ENCODE measurements around the gene CLTA.

Gene CLTA

DNA sequence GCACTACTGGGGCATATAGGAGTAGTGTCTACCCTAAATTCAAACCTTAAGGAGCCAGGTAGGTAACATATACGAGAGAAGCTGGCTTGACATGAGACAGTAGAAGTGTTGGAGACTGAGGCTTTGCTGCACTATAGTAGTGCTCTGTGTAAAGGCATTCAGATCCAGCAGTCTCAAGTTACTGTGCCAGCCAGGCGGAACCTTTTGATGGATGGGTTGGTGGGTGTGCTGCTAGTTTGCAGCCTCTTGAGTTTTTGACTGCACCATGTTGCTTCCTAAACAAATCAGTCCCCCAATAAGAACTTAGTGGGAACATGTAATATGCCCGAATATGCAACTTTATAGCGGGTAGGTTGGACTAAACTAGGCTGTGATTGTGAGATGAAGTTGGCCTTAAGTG lies 1.5 kb downstream of the CLTA start:
- H3K23ac ChIP-seq (ENCODE audit: low read length) = no peak overlapping the region
- H4K8ac ChIP-seq (ENCODE audit: low read depth, low read length) = no peak overlapping the region
- no peaks in the 10 kb centered on the region for H3K27me3 ChIP-seq (ENCODE audit: insufficient read depth, low read length, poor library complexity)
- H2BK15ac ChIP-seq (replicated peaks; ENCODE audit: low read depth) = no peak overlapping the region
- DNase-seq = peak; percentile 21
- no peak overlapping the region for H2BK120ac ChIP-seq (ENCODE audit: low read depth, low read length)
- H3K36me3 ChIP-seq (ENCODE audit: control insufficient read depth, insufficient read depth, low read length) = peaks cover 2% of the 10 kb centered on the region
- peaks cover 43% of the 10 kb centered on the region for H3K79me2 ChIP-seq (ENCODE audit: control insufficient read depth, insufficient read depth, low read length)
- peak overlapping the region; percentile 90 for H3K56ac ChIP-seq (ENCODE audit: low read length)
- peaks cover 21% of the 10 kb centered on the region for H3K4me1 ChIP-seq (ENCODE audit: control insufficient read depth, low read depth, low read length)
- no peak overlapping the region for H3K4ac ChIP-seq (ENCODE audit: low read depth, low read length)
- H3K18ac ChIP-seq (ENCODE audit: low read length) = no peak overlapping the region
- no peak overlapping the region for H2AK5ac ChIP-seq (ENCODE audit: low read length)
- peaks cover 14% of the 10 kb centered on the region for H3K79me1 ChIP-seq (ENCODE audit: low read length)
- no CpG with 5 or more reads among the region's 4 CpGs for WGBS (ENCODE audit: extremely low coverage, insufficient coverage, low lambda C conversion rate)
- peak overlapping the region; percentile 39 for H3K4me2 ChIP-seq (ENCODE audit: low read length)
- H3K4me3 ChIP-seq (ENCODE audit: low read length) = peak overlapping the region; percentile 9
- H2BK5ac ChIP-seq (ENCODE audit: low read length) = no peak overlapping the region
- no peak overlapping the region for H4K5ac ChIP-seq (ENCODE audit: low read length)
- peak overlapping the region; percentile 90 for H3K9ac ChIP-seq (ENCODE audit: low read length)
- H3K27ac ChIP-seq (ENCODE audit: low read depth, low read length) = no peak overlapping the region

DNA sequence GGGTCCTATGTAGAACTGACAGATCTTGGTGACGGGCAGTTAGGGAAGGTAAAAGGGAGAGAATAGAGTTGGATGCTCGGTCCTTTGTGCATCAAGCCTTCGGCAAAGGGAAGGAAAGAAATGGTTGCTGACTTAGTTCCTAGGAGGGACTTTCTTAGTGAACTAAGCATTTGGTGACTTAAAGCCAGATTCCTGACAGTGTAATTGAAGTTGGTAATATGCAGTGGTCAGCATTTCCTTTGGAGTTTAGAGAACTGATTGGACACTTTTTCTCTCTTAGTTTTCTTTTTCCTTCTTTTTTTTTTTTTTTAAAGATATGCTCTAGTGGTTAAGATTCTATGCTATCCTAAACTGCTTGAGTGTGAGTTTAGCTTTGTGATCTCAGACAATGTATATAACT lies 2.3 kb downstream of the CLTA start:
- H3K23ac ChIP-seq (ENCODE audit: low read length) = no peak overlapping the region
- H3K27ac ChIP-seq (ENCODE audit: low read depth, low read length) = no peak overlapping the region
- peak overlapping the region; percentile 23 for H3K9ac ChIP-seq (ENCODE audit: low read length)
- peaks cover 2% of the 10 kb centered on the region for H3K36me3 ChIP-seq (ENCODE audit: control insufficient read depth, insufficient read depth, low read length)
- H3K18ac ChIP-seq (ENCODE audit: low read length) = no peak overlapping the region
- H3K4me2 ChIP-seq (ENCODE audit: low read length) = peak overlapping the region; percentile 47
- H2BK120ac ChIP-seq (ENCODE audit: low read depth, low read length) = no peak overlapping the region
- no peak overlapping the region for H3K4ac ChIP-seq (ENCODE audit: low read depth, low read length)
- H3K27me3 ChIP-seq (ENCODE audit: insufficient read depth, low read length, poor library complexity) = no peaks in the 10 kb centered on the region
- DNase-seq = no peak
- WGBS (ENCODE audit: extremely low coverage, insufficient coverage, low lambda C conversion rate) = no CpG with 5 or more reads among the region's 3 CpGs
- no peak overlapping the region for H4K8ac ChIP-seq (ENCODE audit: low read depth, low read length)
- H3K79me1 ChIP-seq (ENCODE audit: low read length) = peaks cover 16% of the 10 kb centered on the region
- H4K5ac ChIP-seq (ENCODE audit: low read length) = no peak overlapping the region
- H2BK15ac ChIP-seq (replicated peaks; ENCODE audit: low read depth) = no peak overlapping the region
- H3K4me3 ChIP-seq (ENCODE audit: low read length) = no peak overlapping the region
- peaks cover 45% of the 10 kb centered on the region for H3K79me2 ChIP-seq (ENCODE audit: control insufficient read depth, insufficient read depth, low read length)
- no peak overlapping the region for H2BK5ac ChIP-seq (ENCODE audit: low read length)
- H2AK5ac ChIP-seq (ENCODE audit: low read length) = no peak overlapping the region
- peak overlapping the region; percentile 8 for H3K56ac ChIP-seq (ENCODE audit: low read length)
- H3K4me1 ChIP-seq (ENCODE audit: control insufficient read depth, low read depth, low read length) = peaks cover 14% of the 10 kb centered on the region

DNA sequence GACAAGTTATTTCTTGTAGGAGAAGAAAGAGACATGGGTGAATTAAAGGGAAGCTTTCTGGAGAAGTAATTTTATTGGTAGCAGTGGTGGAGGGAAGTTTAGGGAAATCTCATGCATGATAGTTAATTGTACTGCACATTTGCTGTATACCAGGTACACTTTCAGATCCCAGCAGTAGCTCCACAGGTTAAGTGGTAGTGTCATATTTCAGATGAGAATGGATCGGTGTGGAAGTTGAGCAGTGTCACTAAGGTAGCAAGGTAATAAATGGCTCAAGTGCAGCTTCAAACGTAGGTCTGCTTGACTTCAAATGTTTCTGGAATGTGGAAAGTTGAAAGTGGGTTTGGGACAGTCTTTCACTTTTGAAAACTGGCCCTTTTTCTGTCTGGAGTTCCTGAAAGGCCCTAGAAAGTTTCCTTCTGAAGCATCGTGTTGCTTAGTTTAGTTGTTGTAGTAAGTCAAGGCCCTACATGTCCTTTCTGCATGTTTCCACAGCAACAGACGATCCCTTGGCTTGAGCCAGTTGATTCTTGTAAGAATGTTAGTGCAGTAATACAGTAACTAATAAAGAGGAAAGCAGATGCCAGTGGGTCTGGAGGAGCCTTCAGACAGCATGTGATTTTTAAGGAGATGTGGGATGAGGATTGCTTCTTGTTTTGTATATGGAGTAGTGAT lies 3.7 kb downstream of the CLTA start:
- H3K79me2 ChIP-seq (ENCODE audit: control insufficient read depth, insufficient read depth, low read length) = peaks cover 45% of the 10 kb centered on the region
- peaks cover 16% of the 10 kb centered on the region for H3K79me1 ChIP-seq (ENCODE audit: low read length)
- no peak overlapping the region for H2BK5ac ChIP-seq (ENCODE audit: low read length)
- H3K27me3 ChIP-seq (ENCODE audit: insufficient read depth, low read length, poor library complexity) = no peaks in the 10 kb centered on the region
- H3K4me3 ChIP-seq (ENCODE audit: low read length) = no peak overlapping the region
- no peak overlapping the region for H3K56ac ChIP-seq (ENCODE audit: low read length)
- no peak overlapping the region for H3K4me2 ChIP-seq (ENCODE audit: low read length)
- no peak overlapping the region for H3K27ac ChIP-seq (ENCODE audit: low read depth, low read length)
- no peak overlapping the region for H2BK15ac ChIP-seq (replicated peaks; ENCODE audit: low read depth)
- no peak overlapping the region for H2BK120ac ChIP-seq (ENCODE audit: low read depth, low read length)
- no peak for DNase-seq
- no peak overlapping the region for H3K9ac ChIP-seq (ENCODE audit: low read length)
- no peak overlapping the region for H2AK5ac ChIP-seq (ENCODE audit: low read length)
- H3K18ac ChIP-seq (ENCODE audit: low read length) = no peak overlapping the region
- peaks cover 9% of the 10 kb centered on the region for H3K4me1 ChIP-seq (ENCODE audit: control insufficient read depth, low read depth, low read length)
- H4K8ac ChIP-seq (ENCODE audit: low read depth, low read length) = no peak overlapping the region
- no peak overlapping the region for H3K4ac ChIP-seq (ENCODE audit: low read depth, low read length)
- H3K36me3 ChIP-seq (ENCODE audit: control insufficient read depth, insufficient read depth, low read length) = peaks cover 3% of the 10 kb centered on the region
- no peak overlapping the region for H4K5ac ChIP-seq (ENCODE audit: low read length)
- H3K23ac ChIP-seq (ENCODE audit: low read length) = no peak overlapping the region
- WGBS (ENCODE audit: extremely low coverage, insufficient coverage, low lambda C conversion rate) = no CpG with 5 or more reads among the region's 4 CpGs

DNA sequence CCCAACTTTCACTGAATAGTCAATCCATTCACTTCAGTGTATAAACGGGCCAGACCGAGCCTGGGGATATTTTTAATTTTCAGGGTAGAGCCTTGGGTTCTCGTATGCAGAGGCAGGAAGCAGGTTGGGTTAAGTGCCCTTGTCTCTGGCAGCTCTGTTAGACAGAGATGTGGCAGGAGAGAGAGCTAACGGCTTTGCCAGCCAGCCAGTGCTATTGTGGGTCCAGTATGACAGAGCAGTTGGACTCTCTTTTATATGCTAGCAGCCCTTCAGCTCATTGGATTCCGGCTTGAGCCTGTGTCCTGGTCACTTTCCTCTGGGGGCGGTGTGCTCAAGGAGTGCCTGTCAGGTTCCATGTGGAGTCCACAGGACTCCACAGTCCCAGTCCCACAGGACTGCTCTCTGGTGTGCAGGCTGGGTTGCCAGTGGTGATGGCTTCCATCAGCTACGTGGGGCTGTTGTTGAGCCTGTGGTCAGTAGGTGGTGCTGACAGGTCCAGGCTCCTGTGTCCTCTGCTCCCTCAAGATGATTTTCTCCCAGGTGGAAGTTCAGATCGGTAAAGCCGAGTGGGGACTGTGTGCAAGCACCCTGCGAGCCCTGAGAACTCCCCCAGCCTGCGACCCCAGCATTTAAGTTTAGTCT lies 14.3 kb downstream of the CLTA start:
- Histone ChIP-seq H2AK5ac (ENCODE audit: low read length) (no peak overlapping the region), H3K4me2 (ENCODE audit: low read length) (no peak overlapping the region), H3K36me3 (ENCODE audit: control insufficient read depth, insufficient read depth, low read length) (peaks cover 22% of the 10 kb centered on the region), H3K4ac (ENCODE audit: low read depth, low read length) (no peak overlapping the region), H3K56ac (ENCODE audit: low read length) (no peak overlapping the region), H3K18ac (ENCODE audit: low read length) (no peak overlapping the region), H3K27ac (ENCODE audit: low read depth, low read length) (no peak overlapping the region), H3K9ac (ENCODE audit: low read length) (no peak overlapping the region), H3K79me2 (ENCODE audit: control insufficient read depth, insufficient read depth, low read length) (peaks cover 29% of the 10 kb centered on the region), H3K4me1 (ENCODE audit: control insufficient read depth, low read depth, low read length) (no peaks in the 10 kb centered on the region), H3K27me3 (ENCODE audit: insufficient read depth, low read length, poor library complexity) (no peaks in the 10 kb centered on the region), H3K79me1 (ENCODE audit: low read length) (peaks cover 24% of the 10 kb centered on the region), H2BK15ac (replicated peaks; ENCODE audit: low read depth) (no peak overlapping the region), H4K5ac (ENCODE audit: low read length) (no peak overlapping the region), H3K23ac (ENCODE audit: low read length) (no peak overlapping the region), H2BK5ac (ENCODE audit: low read length) (no peak overlapping the region), H3K4me3 (ENCODE audit: low read length) (no peak overlapping the region), H4K8ac (ENCODE audit: low read depth, low read length) (no peak overlapping the region), H2BK120ac (ENCODE audit: low read depth, low read length) (no peak overlapping the region)
- no CpG with 5 or more reads among the region's 11 CpGs for WGBS (ENCODE audit: extremely low coverage, insufficient coverage, low lambda C conversion rate)
- peak; percentile 76 for DNase-seq

DNA sequence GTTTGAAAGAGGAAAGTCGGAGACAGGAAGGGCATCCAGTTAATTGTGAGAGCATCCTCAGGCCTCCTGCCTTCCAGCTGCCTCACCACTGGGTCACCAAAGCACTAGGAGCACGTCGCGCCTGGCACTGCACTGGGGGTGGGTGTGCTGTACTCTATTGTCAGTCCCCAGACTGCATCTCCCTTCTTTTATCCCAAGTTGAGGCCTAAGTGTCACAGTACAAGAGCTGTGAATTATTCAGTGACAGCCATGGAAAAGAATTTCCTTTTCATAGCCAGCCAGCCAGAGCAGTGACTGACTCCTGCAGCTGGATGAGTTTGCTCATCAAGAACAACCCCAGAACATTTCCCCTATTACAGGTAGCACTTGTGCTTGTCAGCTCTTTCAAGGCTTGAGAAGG lies 16.3 kb downstream of the CLTA start:
- peak; percentile 15 for DNase-seq
- no peaks in the 10 kb centered on the region for H3K4me1 ChIP-seq (ENCODE audit: control insufficient read depth, low read depth, low read length)
- no peaks in the 10 kb centered on the region for H3K27me3 ChIP-seq (ENCODE audit: insufficient read depth, low read length, poor library complexity)
- H3K27ac ChIP-seq (ENCODE audit: low read depth, low read length) = no peak overlapping the region
- H3K4me3 ChIP-seq (ENCODE audit: low read length) = no peak overlapping the region
- no peak overlapping the region for H2BK120ac ChIP-seq (ENCODE audit: low read depth, low read length)
- H3K79me1 ChIP-seq (ENCODE audit: low read length) = peaks cover 33% of the 10 kb centered on the region
- H4K8ac ChIP-seq (ENCODE audit: low read depth, low read length) = no peak overlapping the region
- no peak overlapping the region for H3K4ac ChIP-seq (ENCODE audit: low read depth, low read length)
- H2BK15ac ChIP-seq (replicated peaks; ENCODE audit: low read depth) = no peak overlapping the region
- no peak overlapping the region for H3K23ac ChIP-seq (ENCODE audit: low read length)
- no peak overlapping the region for H2BK5ac ChIP-seq (ENCODE audit: low read length)
- no peak overlapping the region for H3K4me2 ChIP-seq (ENCODE audit: low read length)
- no peak overlapping the region for H4K5ac ChIP-seq (ENCODE audit: low read length)
- no peak overlapping the region for H3K56ac ChIP-seq (ENCODE audit: low read length)
- peaks cover 26% of the 10 kb centered on the region for H3K36me3 ChIP-seq (ENCODE audit: control insufficient read depth, insufficient read depth, low read length)
- no peak overlapping the region for H3K9ac ChIP-seq (ENCODE audit: low read length)
- H2AK5ac ChIP-seq (ENCODE audit: low read length) = no peak overlapping the region
- peaks cover 36% of the 10 kb centered on the region for H3K79me2 ChIP-seq (ENCODE audit: control insufficient read depth, insufficient read depth, low read length)
- no peak overlapping the region for H3K18ac ChIP-seq (ENCODE audit: low read length)
- no CpG with 5 or more reads among the region's 4 CpGs for WGBS (ENCODE audit: extremely low coverage, insufficient coverage, low lambda C conversion rate)
